GM12878 (cell line): ENCODE measurements around the gene LRP1B. TPM values are rescaled to one million over a fixed set of nuclear protein-coding genes. Genes with fewer than 3 reads are reported as not detected.

Source experiments
- ATAC-seq: fragments of 200-7000 bp; cut with Tn5 transposase; 3 replicates; pipeline ENCODE4 v1.9.1; 2020; ENCODE audit warnings: mild to moderate bottlenecking, moderate library complexity
- BruUV-seq: library from RNA; stranded (reverse); fragments of 400-500 nt; replicated peaks from 2 replicates; lab custom pipeline; 2021; lab: Mats Ljungman, UMichigan
- CTCF ChIA-PET: fragments of 300-600 bp; sonication (Branson Sonifier 250); formaldehyde crosslinking; extraction: SDS; loops from one replicate; lab custom pipeline; 2021; ENCODE audit warnings: inconsistent platforms; lab: Yijun Ruan, JAX
- POLR2A ChIA-PET: fragments of 350-600 bp; formaldehyde crosslinking; extraction: SDS; loops from one replicate; lab custom pipeline; 2021; ENCODE audit warnings: inconsistent platforms; lab: Charles Lee
- RAD21 ChIA-PET: fragments of 300-600 bp; sonication (Branson Sonifier 250); formaldehyde crosslinking; loops from one replicate; lab custom pipeline; 2023; ENCODE audit warnings: antibody characterized with exemption; ENCODE audit not compliant: unreplicated experiment; lab: Charles Lee
- SMC1A ChIA-PET: fragments of 300-600 bp; sonication (Branson Sonifier 250); formaldehyde crosslinking; loops from one replicate; lab custom pipeline; 2023; ENCODE audit not compliant: unreplicated experiment, uncharacterized antibody; lab: Charles Lee
- DNase-seq: peaks from one replicate; pipeline ENCODE4 v3.0.0-alpha.2; 2011; ENCODE audit warnings: low read depth, low spot score
- FAIRE-seq: peaks from 3 replicates; lab custom pipeline; 2011; peaks lifted over from hg19 to GRCh38; lab: Jason Lieb, UNC
- H2AFZ ChIP-seq: 2 replicates; pipeline ENCODE4 v1.6.0; 2011; ENCODE audit warnings: low read depth, low read length, control low read depth; ENCODE audit not compliant: control insufficient read depth
- H3K27ac ChIP-seq: 2 replicates; pipeline ENCODE4 v1.5.1; 2011; ENCODE audit warnings: control low read depth; ENCODE audit not compliant: control insufficient read depth, insufficient read depth
- H3K27me3 ChIP-seq, 2 experiments: replicated peaks in 1 of 2; 2 replicates each; pipeline versions ENCODE4 v1.6.0 to v1.6.1; 2011; ENCODE audit warnings: low read length in 1 of 2; ENCODE audit not compliant: control insufficient read depth in 2 of 2, insufficient read depth in 2 of 2
- H3K36me3 ChIP-seq, 2 experiments: 2 replicates each; pipeline ENCODE4 v1.5.1; 2011; ENCODE audit warnings: low read length in 1 of 2; ENCODE audit not compliant: control insufficient read depth in 2 of 2, insufficient read depth in 2 of 2
- H3K4me1 ChIP-seq: 2 replicates; pipeline ENCODE4 v1.6.1; 2011; ENCODE audit warnings: mild to moderate bottlenecking, low read length, moderate library complexity, mixed read lengths; ENCODE audit not compliant: control insufficient read depth, insufficient read depth
- H3K4me2 ChIP-seq: 2 replicates; pipeline ENCODE4 v1.6.0; 2011; ENCODE audit warnings: control low read depth; ENCODE audit not compliant: control insufficient read depth, insufficient read depth
- H3K4me3 ChIP-seq: fragments of 200-600 bp; sonication (generic); 2 replicates; pipeline ENCODE4 v1.5.1; 2016
- H3K79me2 ChIP-seq: 2 replicates; pipeline ENCODE4 v1.6.0; 2011; ENCODE audit warnings: low read length; ENCODE audit not compliant: control insufficient read depth, insufficient read depth
- H3K9ac ChIP-seq: 2 replicates; pipeline ENCODE4 v1.8.0; 2011; ENCODE audit warnings: low read length, control low read depth, mixed read lengths; ENCODE audit not compliant: control insufficient read depth, insufficient read depth
- H3K9me3 ChIP-seq: replicated peaks from 3 replicates; pipeline ENCODE4 v1.5.1; 2011; ENCODE audit warnings: mild to moderate bottlenecking, low read length; ENCODE audit not compliant: control insufficient read depth, insufficient read depth
- H4K20me1 ChIP-seq: 2 replicates; pipeline ENCODE4 v1.6.0; 2011; ENCODE audit not compliant: control insufficient read depth, insufficient read depth
- BACH1 ChIP-seq: fragments of 450-650 bp; IDR thresholded peaks from 2 replicates; pipeline ENCODE4 v1.6.1; 2017; ENCODE audit warnings: mild to moderate bottlenecking, borderline replicate concordance
- ESRRA ChIP-seq: IDR thresholded peaks from 2 replicates; pipeline ENCODE4 v1.6.1; 2012; ENCODE audit warnings: mild to moderate bottlenecking, low read length, improper control_type of control experiment
- MTA3 ChIP-seq: IDR thresholded peaks from 2 replicates; pipeline ENCODE4 v1.6.1; 2012; ENCODE audit warnings: low read length, inconsistent platforms, borderline replicate concordance
- NR2C1 ChIP-seq: fragments of 450-650 bp; IDR thresholded peaks from 2 replicates; pipeline ENCODE4 v1.6.1; 2017; ENCODE audit warnings: antibody characterized with exemption, mild to moderate bottlenecking, moderate library complexity
- NR2F1 ChIP-seq: fragments of 450-650 bp; conservative IDR thresholded peaks from 2 replicates; pipeline ENCODE4 v1.6.1; 2017; ENCODE audit warnings: mild to moderate bottlenecking
- POLR2A ChIP-seq: IDR thresholded peaks from 2 replicates; pipeline ENCODE4 v1.6.1; 2011; ENCODE audit warnings: low read depth, mild to moderate bottlenecking, low read length
- SIX5 ChIP-seq: IDR thresholded peaks from 2 replicates; pipeline ENCODE4 v1.6.1; 2011; ENCODE audit warnings: mild to moderate bottlenecking, low read depth, low read length, moderate library complexity; ENCODE audit not compliant: severe bottlenecking
- SMC3 ChIP-seq: IDR thresholded peaks from 2 replicates; pipeline ENCODE4 v1.6.1; 2011; ENCODE audit warnings: low read length, improper control_type of control experiment, borderline replicate concordance
- TARDBP ChIP-seq: IDR thresholded peaks from 2 replicates; pipeline ENCODE4 v1.6.1; 2016; ENCODE audit warnings: borderline replicate concordance
- YY1 ChIP-seq: IDR thresholded peaks from 2 replicates; pipeline ENCODE4 v1.6.1; 2011; ENCODE audit warnings: low read depth, mild to moderate bottlenecking, low read length
- WGBS: methylation state at CpG from one replicate; pipeline ENCODE4 v1.1.6; 2016; ENCODE audit warnings: low lambda C conversion rate; ENCODE audit not compliant: insufficient replicate concordance, insufficient coverage; ENCODE audit errors: missing lambda C conversion rate; 5-methylcytosine and 5-hydroxymethylcytosine counted together
- in situ Hi-C: fragments of 300-500 bp; cut with MboI; formaldehyde crosslinking; loops from 9 replicates; pipeline ENCODE4 v1.14.3; 2018; ENCODE audit warnings: mixed read lengths
- intact Hi-C: fragments of 100-400 bp; cut with micrococcal nuclease; formaldehyde crosslinking; loops from one replicate; pipeline ENCODE4 v1.14.2; 2022; ENCODE audit not compliant: unreplicated experiment
- polyA plus RNA-seq, 11 experiments: library from polyadenylated mRNA; depleted of rRNA in 4 of 11; unstranded in 6 of 11; stranded (reverse) in 5 of 11; fragments of >200 nt; fragmentation: Nextera tagmentation in 4 of 11; fragmentation: Illumina TruSeq in 1 of 11; extraction: Ambion mirVana in 4 of 11; extraction: Trizol in 1 of 11; gene quantifications; 1 replicate in 1 of 11; 2 replicates in 10 of 11; pipeline versions ENCODE4 v1.2.1 to v1.2.3, GENCODE V29; 2011 to 2016; ENCODE audit warnings: inconsistent platforms in 2 of 11, missing spikeins in 2 of 11, low read depth in 1 of 11
- total RNA-seq, 4 experiments: library from RNA; depleted of rRNA in 3 of 4; stranded (reverse); fragments of >200 nt in 3 of 4; fragmentation: Illumina TruSeq in 1 of 4; extraction: Trizol in 1 of 4; gene quantifications; 2 replicates each; pipeline versions ENCODE4 v1.2.1 to v1.2.3, GENCODE V29; 2013 to 2021
- TF ChIP-seq, protein P1 (sequence below): fragments of 450-650 bp; formaldehyde crosslinking; IDR thresholded peaks from 2 replicates; pipeline ENCODE4 v1.5.0; 2022; ENCODE audit warnings: mild to moderate bottlenecking, missing genetic modification characterization
- TF ChIP-seq, protein P2 (sequence below): fragments of 450-650 bp; IDR thresholded peaks from 2 replicates; pipeline ENCODE4 v1.6.1; 2014; ENCODE audit warnings: mild to moderate bottlenecking
- TF ChIP-seq, protein P3 (sequence below): fragments of 450-650 bp; IDR thresholded peaks from 2 replicates; pipeline ENCODE4 v1.6.1; 2018; ENCODE audit warnings: mild to moderate bottlenecking, low read depth, moderate library complexity; ENCODE audit not compliant: partially characterized antibody
- TF ChIP-seq, protein P4 (sequence below): fragments of 450-650 bp; IDR thresholded peaks from 2 replicates; pipeline ENCODE4 v1.6.1; 2017; ENCODE audit warnings: mild to moderate bottlenecking, low read depth, inconsistent platforms; ENCODE audit not compliant: poor library complexity, severe bottlenecking

The LRP1B gene
- total and polyA plus RNA-seq, 10 of the 15 experiments (the other 5 are each of a cell fraction or from before 2014, with no cell fraction given), result under 0.01 to 0.06 (median 0.03) TPM; not detected in 5

DNA sequence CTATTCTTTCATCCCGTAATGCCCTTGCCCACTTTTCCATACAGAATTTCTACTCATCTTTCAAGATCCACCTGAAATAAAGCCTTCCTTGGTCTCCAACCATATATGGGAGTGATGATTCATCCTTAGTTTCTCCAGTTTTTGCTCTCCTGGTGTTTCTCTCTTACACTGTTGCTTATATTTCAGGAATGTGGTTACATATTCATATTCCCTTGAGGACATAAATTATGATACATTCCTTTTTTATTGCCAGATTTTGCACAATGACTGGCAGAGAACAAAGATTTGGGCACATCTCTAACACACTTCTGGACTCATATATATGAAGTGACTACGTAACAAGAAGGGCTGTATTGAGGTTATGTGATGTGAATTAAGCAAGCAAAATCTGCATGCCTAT lies 1777.3 kb downstream of the LRP1B start (continued):
- TF ChIP-seq, protein P1, sequence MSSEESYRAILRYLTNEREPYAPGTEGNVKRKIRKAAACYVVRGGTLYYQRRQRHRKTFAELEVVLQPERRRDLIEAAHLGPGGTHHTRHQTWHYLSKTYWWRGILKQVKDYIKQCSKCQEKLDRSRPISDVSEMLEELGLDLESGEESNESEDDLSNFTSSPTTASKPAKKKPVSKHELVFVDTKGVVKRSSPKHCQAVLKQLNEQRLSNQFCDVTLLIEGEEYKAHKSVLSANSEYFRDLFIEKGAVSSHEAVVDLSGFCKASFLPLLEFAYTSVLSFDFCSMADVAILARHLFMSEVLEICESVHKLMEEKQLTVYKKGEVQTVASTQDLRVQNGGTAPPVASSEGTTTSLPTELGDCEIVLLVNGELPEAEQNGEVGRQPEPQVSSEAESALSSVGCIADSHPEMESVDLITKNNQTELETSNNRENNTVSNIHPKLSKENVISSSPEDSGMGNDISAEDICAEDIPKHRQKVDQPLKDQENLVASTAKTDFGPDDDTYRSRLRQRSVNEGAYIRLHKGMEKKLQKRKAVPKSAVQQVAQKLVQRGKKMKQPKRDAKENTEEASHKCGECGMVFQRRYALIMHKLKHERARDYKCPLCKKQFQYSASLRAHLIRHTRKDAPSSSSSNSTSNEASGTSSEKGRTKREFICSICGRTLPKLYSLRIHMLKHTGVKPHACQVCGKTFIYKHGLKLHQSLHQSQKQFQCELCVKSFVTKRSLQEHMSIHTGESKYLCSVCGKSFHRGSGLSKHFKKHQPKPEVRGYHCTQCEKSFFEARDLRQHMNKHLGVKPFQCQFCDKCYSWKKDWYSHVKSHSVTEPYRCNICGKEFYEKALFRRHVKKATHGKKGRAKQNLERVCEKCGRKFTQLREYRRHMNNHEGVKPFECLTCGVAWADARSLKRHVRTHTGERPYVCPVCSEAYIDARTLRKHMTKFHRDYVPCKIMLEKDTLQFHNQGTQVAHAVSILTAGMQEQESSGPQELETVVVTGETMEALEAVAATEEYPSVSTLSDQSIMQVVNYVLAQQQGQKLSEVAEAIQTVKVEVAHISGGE (CRISPR knock-in tag), result no peak
- no peak for TF ChIP-seq POLR2A
- TF ChIP-seq TARDBP, result no peak
- TF ChIP-seq BACH1, result no peak

DNA sequence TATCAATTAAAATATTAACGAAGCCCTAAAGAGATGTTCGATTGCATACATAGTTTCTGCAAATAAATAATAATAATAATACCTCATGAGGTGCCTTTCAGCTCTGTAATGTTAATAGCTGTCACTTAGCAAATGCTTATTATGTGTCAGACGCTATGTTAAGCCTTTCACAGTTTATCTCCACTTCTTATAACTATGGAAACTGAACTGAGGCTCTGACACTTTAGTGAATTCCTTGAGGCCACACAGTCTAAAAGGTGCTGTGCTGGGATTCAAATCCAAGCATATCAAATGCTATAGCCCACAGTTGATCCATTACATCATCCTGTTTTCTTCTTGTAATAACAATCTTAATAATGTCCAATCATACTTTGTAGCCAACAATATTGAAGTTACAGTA lies 1779.1 kb downstream of the LRP1B start:
- ChIA-PET RAD21 (no interaction called here), SMC1A (interaction anchor here (0.8 kb wide), 1 partner anchor 8 kb away, joined by 3 read pairs; no protein-coding TSS in a partner anchor), POLR2A (no interaction called here), CTCF (no interaction called here)
- no peaks in the 10 kb centered on the region for H4K20me1 ChIP-seq
- FAIRE-seq (no peak), ATAC-seq (no peak), DNase-seq (no peak)
- H3K27me3 ChIP-seq, result no peaks in the 10 kb centered on the region
- H3K36me3 ChIP-seq, result no peaks in the 10 kb centered on the region
- in situ Hi-C loops, result no loop called here
- H3K9me3 ChIP-seq, result no peaks in the 10 kb centered on the region
- no peak overlapping the region for H3K27ac ChIP-seq
- no peaks in the 10 kb centered on the region for H3K4me1 ChIP-seq
- no TSS peak for BruUV-seq
- WGBS, result 2% methylated on average over 3 of the region's 3 CpGs
- no peak overlapping the region for H3K4me3 ChIP-seq
- intact Hi-C loops, result no loop called here
- H2AFZ ChIP-seq, result no peak overlapping the region
- no peak overlapping the region for H3K4me2 ChIP-seq
- TF ChIP-seq MTA3 (no peak), SIX5 (no peak), YY1 (no peak), NR2C1 (no peak), ESRRA (no peak), NR2F1 (no peak), SMC3 (no peak)
- TF ChIP-seq, protein P2, sequence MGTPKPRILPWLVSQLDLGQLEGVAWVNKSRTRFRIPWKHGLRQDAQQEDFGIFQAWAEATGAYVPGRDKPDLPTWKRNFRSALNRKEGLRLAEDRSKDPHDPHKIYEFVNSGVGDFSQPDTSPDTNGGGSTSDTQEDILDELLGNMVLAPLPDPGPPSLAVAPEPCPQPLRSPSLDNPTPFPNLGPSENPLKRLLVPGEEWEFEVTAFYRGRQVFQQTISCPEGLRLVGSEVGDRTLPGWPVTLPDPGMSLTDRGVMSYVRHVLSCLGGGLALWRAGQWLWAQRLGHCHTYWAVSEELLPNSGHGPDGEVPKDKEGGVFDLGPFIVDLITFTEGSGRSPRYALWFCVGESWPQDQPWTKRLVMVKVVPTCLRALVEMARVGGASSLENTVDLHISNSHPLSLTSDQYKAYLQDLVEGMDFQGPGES, result no peak
- TF ChIP-seq, protein P3, sequence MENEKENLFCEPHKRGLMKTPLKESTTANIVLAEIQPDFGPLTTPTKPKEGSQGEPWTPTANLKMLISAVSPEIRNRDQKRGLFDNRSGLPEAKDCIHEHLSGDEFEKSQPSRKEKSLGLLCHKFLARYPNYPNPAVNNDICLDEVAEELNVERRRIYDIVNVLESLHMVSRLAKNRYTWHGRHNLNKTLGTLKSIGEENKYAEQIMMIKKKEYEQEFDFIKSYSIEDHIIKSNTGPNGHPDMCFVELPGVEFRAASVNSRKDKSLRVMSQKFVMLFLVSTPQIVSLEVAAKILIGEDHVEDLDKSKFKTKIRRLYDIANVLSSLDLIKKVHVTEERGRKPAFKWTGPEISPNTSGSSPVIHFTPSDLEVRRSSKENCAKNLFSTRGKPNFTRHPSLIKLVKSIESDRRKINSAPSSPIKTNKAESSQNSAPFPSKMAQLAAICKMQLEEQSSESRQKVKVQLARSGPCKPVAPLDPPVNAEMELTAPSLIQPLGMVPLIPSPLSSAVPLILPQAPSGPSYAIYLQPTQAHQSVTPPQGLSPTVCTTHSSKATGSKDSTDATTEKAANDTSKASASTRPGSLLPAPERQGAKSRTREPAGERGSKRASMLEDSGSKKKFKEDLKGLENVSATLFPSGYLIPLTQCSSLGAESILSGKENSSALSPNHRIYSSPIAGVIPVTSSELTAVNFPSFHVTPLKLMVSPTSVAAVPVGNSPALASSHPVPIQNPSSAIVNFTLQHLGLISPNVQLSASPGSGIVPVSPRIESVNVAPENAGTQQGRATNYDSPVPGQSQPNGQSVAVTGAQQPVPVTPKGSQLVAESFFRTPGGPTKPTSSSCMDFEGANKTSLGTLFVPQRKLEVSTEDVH, result no peak
- TF ChIP-seq, protein P4, sequence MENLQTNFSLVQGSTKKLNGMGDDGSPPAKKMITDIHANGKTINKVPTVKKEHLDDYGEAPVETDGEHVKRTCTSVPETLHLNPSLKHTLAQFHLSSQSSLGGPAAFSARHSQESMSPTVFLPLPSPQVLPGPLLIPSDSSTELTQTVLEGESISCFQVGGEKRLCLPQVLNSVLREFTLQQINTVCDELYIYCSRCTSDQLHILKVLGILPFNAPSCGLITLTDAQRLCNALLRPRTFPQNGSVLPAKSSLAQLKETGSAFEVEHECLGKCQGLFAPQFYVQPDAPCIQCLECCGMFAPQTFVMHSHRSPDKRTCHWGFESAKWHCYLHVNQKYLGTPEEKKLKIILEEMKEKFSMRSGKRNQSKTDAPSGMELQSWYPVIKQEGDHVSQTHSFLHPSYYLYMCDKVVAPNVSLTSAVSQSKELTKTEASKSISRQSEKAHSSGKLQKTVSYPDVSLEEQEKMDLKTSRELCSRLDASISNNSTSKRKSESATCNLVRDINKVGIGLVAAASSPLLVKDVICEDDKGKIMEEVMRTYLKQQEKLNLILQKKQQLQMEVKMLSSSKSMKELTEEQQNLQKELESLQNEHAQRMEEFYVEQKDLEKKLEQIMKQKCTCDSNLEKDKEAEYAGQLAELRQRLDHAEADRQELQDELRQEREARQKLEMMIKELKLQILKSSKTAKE, result no peak
- H3K9ac ChIP-seq, result no peak overlapping the region
- H3K79me2 ChIP-seq, result no peaks in the 10 kb centered on the region
